A549 (cell line): ENCODE results near the gene SLC17A2.
"Not testable (repeated sequence)": the region's sequence is repeated elsewhere in the genome, so short reads cannot be mapped to it uniquely, and the experiment has no call there.

Experiments
- BHLHE40 ChIP-seq: IDR thresholded peaks from 2 replicates; pipeline ENCODE4 v1.6.1; 2012; ENCODE audit warnings: low read depth, low read length, inconsistent platforms
- CTCF ChIP-seq: fragments of >200 bp; sonication (Bioruptor Twin); formaldehyde crosslinking; IDR thresholded peaks from 3 replicates; pipeline ENCODE4 v1.5.1; 2016
- EHMT2 ChIP-seq: fragments of 200-600 bp; sonication (generic); IDR thresholded peaks from 2 replicates; pipeline ENCODE4 v1.6.1; 2016; ENCODE audit warnings: antibody characterized with exemption, low read depth, mild to moderate bottlenecking, moderate library complexity
- JUNB ChIP-seq: fragments of >200 bp; sonication (Bioruptor Twin); formaldehyde crosslinking; IDR thresholded peaks from 2 replicates; pipeline ENCODE4 v1.6.1; 2016
- NFE2L2 ChIP-seq: fragments of 150-350 bp; conservative IDR thresholded peaks from 2 replicates; pipeline ENCODE4 v1.6.1; 2014; ENCODE audit warnings: low read length
- PBX3 ChIP-seq: IDR thresholded peaks from 2 replicates; pipeline ENCODE4 v1.6.1; 2012
- SMC3 ChIP-seq: fragments of >200 bp; sonication (Bioruptor Twin); formaldehyde crosslinking; IDR thresholded peaks from 3 replicates; pipeline ENCODE4 v1.6.1; 2018; ENCODE audit warnings: inconsistent platforms
- ZFP36 ChIP-seq: fragments of 450-650 bp; IDR thresholded peaks from 2 replicates; pipeline ENCODE4 v1.6.1; 2014; ENCODE audit warnings: borderline replicate concordance; ENCODE audit not compliant: partially characterized antibody

DNA sequence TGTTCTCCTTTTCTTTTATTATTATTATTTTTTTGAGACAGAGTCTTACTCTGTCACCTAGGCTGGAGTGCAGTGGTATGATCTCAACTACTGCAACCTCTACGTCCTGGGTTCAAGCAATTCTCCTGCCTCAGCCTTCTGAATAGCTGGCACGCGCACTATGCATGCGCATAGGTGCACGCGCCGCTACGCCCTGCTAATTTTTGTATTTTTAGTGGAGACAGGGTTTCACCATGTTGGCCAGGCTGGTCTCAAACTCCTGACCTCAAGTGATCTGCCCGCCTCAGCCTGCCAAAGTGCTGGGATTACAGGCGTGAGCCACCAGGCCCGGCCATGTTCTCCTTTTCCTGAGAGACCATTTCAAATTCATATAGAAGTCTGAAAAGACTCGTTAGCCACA, 706 bp downstream of the SLC17A2 start:
- not testable (repeated sequence) for TF ChIP-seq NFE2L2, ZFP36, BHLHE40, JUNB, PBX3, CTCF, SMC3, EHMT2
